MM.1S (cell line): ENCODE measurements around the gene KCNN4.

Source experiments
- CTCF ChIP-seq: fragments of 300-600 bp; sonication (generic); IDR thresholded peaks from 2 replicates; pipeline ENCODE4 v1.5.1; 2016; ENCODE audit warnings: antibody characterized with exemption, low read length, mixed read lengths
- EZH2 ChIP-seq: fragments of 300-600 bp; sonication (generic); optimal IDR thresholded peaks from 2 replicates; pipeline ENCODE3; 2017; ENCODE audit warnings: low read depth, mild to moderate bottlenecking, antibody characterized with exemption, low read length, mixed read lengths

GRCh38 chr19:43719918-43720317 is 60.9 kb downstream of the KCNN4 start:
- no peak for TF ChIP-seq CTCF
- no peak for TF ChIP-seq EZH2
